Coronary artery (tissue), 2 donors: ENCODE measurements around the gene ATE1.

Experiments used
- DNase-seq: peaks from one replicate; pipeline ENCODE4 v3.0.0-alpha.2; 2017; ENCODE audit warnings: low spot score
- H3K27ac ChIP-seq, 2 donors: fragments of 200-600 bp; sonication (generic); one replicate each; pipeline ENCODE4 v1.5.1; 2016 to 2019
- H3K4me3 ChIP-seq: fragments of 200-600 bp; sonication (generic); 2 replicates; pipeline ENCODE4 v1.5.1; 2016; ENCODE audit warnings: mild to moderate bottlenecking, moderate library complexity
- CTCF ChIP-seq: fragments of 200-600 bp; sonication (generic); IDR thresholded peaks from one replicate; pipeline ENCODE4 v1.5.1; 2019; ENCODE audit warnings: antibody characterized with exemption

The ATE1 gene

GRCh38 chr10:121961456-121961855, 33.6 kb upstream of the ATE1 start:
- TF ChIP-seq CTCF: no peak
- DNase-seq: no peak
- H3K4me3 ChIP-seq: no peak overlapping the region
- H3K27ac ChIP-seq: no peak overlapping the region

GRCh38 chr10:121959671-121960070, 31.8 kb upstream of the ATE1 start:
- Histone ChIP-seq H3K4me3 (no peak overlapping the region), H3K27ac (no peak overlapping the region)
- TF ChIP-seq CTCF: no peak
- no peak for DNase-seq

DNA sequence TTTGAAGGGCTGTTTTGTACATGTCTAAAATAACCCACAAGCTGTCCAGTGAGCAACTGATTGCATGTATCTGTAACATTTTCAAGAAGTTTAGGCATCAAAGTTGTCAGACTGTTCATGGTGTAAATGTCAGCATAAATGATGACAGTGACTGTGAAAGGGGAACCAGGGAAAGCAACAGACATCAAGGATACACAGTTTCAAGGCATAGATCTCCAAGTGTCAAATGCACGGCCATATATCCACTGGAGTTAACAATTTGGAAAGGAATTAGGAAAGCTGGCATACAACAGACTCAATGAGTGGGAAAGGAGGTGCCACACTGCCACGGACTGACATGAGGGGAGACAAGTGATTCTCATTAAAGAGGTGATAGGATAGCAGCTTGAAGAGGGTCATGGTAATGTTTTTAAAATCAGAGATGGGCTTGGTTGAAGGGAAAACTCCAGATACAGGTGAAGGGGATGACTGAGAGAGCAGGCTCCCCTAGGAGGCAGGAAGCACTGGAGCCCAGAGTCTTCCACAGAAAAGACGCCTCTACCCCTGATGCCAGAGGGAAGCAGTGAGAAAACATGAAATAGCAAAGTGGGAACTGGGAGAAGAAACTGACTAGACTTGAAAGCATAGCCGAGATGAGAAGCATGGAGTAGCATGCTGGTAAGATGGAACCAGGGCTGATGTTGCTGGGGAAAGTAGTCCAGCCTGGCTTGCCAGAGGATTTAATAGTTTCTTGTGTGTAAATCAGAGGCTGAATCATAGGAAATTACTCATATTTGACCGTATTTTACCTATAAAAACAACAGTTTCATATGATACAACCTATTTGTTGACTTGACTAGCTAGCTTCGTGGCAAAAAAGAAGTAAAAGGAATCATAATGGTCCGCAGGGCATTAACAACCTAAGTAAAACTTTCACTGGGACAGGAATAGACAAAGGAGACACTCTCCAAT, 28.6 kb upstream of the ATE1 start:
- Histone ChIP-seq H3K4me3 (no peak overlapping the region), H3K27ac (no peak overlapping the region)
- no peak for DNase-seq
- no peak for TF ChIP-seq CTCF

DNA sequence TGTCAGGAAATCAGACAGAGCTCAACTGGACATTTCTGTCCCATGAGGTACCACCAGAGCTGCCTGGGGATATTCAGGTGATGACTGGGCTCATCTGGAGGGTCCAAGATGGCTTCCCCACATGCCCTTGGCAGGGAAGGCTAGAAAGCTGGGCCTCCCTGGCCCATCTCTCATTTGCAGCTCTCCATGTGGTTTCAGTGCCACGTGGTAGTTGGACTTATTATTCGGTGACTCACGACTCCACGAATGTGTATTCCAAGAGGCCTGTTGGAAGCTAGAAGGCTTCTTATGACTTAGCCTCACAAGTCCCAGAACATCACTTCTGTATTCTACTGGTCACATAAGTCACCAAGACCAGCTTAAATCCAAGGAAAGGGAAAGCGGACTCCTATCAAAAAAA, 24.4 kb upstream of the ATE1 start:
- H3K27ac ChIP-seq: no peak overlapping the region
- H3K4me3 ChIP-seq: no peak overlapping the region
- DNase-seq: no peak
- no peak for TF ChIP-seq CTCF

DNA sequence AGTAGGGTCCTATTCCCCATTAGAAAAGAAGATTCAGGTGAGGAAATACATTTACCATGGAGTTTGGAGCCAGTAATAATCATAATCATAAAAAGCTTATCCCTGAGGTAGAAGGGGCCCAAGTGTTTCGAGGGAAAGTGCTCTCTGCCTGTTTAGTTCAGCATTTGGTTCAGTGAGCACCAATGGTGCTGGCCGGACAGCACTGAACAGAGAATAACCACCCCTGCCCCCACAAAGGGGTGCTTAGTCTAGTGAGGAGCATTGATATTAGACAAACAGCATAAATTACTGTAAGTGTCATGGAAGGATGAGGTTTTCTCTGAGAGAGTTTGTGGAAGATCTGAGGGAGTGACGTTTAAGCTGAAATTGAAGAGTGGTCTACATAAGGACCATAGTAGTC, 21.6 kb upstream of the ATE1 start:
- H3K4me3 ChIP-seq: no peak overlapping the region
- TF ChIP-seq CTCF: no peak
- DNase-seq: no peak
- H3K27ac ChIP-seq: peak overlapping the region in 1 of 2 donors; percentile 28

GRCh38 chr10:121949049-121949448, 21.2 kb upstream of the ATE1 start:
- no peak for DNase-seq
- TF ChIP-seq CTCF: no peak
- Histone ChIP-seq H3K27ac (no peak overlapping the region), H3K4me3 (no peak overlapping the region)
